Measurements from ENCODE around the gene GABRP.

Gene GABRP

DNA sequence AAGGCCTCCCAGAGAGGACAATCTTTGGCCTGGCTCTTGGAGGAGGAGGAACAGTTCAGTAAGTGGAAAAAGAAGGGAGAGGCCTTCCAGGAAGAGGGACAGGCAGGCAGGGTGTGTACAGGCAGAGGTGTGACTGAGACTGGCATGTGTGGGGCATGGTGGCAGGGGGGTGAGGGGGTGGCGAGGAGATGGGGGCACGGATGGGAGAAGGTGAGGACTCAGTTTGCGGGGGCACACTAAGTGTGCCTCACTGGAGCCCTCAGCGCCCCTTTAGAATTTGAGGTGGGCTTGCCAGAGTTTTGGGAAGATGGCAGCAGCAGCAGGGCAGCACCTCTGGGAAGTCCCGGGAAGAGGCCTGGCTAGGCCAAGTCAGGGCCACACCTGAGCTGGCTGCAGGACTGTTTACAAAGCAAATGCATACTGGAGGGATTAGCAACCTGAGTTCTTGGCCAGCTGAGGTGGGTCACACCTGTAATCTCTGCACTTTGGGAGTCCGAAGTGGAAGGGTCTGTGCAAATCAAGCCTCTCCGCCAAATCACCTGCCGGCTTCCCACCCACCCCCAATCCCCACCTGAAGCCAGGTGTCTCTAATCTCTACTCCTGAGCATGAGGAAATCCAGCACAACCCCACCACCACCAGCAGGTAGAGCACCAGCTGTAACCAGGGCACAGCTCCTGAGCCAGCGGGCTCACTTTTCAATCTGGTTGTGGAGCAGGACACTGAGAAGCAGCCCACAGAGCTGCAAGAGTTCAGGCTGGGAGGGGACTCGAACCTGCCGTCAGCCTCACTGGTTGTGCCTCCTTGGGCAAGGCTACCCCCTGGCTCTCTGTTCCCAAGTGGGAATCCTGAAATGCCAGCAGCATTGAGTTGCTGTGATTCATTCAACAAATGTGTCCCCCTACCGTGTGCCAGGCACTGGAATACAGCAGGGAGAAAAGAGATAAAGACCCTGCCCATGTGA lies 10.2 kb upstream of the GABRP start:
- Histone ChIP-seq H3K27me3 (replicated peaks; ENCODE audit: control insufficient read depth, insufficient read depth, low read length) (peaks cover 42% of the 10 kb centered on the region), H3K36me3 (ENCODE audit: control insufficient read depth, insufficient read depth, low read length, severe bottlenecking) (no peaks in the 10 kb centered on the region), H3K9ac (ENCODE audit: low read length) (no peak overlapping the region), H3K9me3 (ENCODE audit: control insufficient read depth, low read length) (no peaks in the 10 kb centered on the region), H3K4me3 (ENCODE audit: low read length) (no peak overlapping the region), H3K4me1 (ENCODE audit: control insufficient read depth, insufficient read depth, low read length) (no peaks in the 10 kb centered on the region)
- no peak for DNase-seq (ENCODE audit: low read depth)

GRCh38 chr5:170774831-170775230 lies 8.7 kb upstream of the GABRP start:
- Histone ChIP-seq H3K4me3 (ENCODE audit: low read length) (no peak overlapping the region), H3K36me3 (ENCODE audit: control insufficient read depth, insufficient read depth, low read length, severe bottlenecking) (no peaks in the 10 kb centered on the region), H3K27me3 (replicated peaks; ENCODE audit: control insufficient read depth, insufficient read depth, low read length) (peaks cover 33% of the 10 kb centered on the region), H3K9ac (ENCODE audit: low read length) (no peak overlapping the region), H3K4me1 (ENCODE audit: control insufficient read depth, insufficient read depth, low read length) (no peaks in the 10 kb centered on the region), H3K9me3 (ENCODE audit: control insufficient read depth, low read length) (no peaks in the 10 kb centered on the region)
- no peak for DNase-seq (ENCODE audit: low read depth)

- Histone ChIP-seq H3K9ac (ENCODE audit: low read length) (no peak overlapping the region), H3K27me3 (replicated peaks; ENCODE audit: control insufficient read depth, insufficient read depth, low read length) (peaks cover 24% of the 10 kb centered on the region), H3K4me1 (ENCODE audit: control insufficient read depth, insufficient read depth, low read length) (no peaks in the 10 kb centered on the region), H3K4me3 (ENCODE audit: low read length) (no peak overlapping the region), H3K36me3 (ENCODE audit: control insufficient read depth, insufficient read depth, low read length, severe bottlenecking) (no peaks in the 10 kb centered on the region), H3K9me3 (ENCODE audit: control insufficient read depth, low read length) (no peaks in the 10 kb centered on the region)
- DNase-seq (ENCODE audit: low read depth): no peak
These were observed 1.6 kb upstream of the GABRP start for GRCh38 chr5:170781946-170782345.

DNA sequence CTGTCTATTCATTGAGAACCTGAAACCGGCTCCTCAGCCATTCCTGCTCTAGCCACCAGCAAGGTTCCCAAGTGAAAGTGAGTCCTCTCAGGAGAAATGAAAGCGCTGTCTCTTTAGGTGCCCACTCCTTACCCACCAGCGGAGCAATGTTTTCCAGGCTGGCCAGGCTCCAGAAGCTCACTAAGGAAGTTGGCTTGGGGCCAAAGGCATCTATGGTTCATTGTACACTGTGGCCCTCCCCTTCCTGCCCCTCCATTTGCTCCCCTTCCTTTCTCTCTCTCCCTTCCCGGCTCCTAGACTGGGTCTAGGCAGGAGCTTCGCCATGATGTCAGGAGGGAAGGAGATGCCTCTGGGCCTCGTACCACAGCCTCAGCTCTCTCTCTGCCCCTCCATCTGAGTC lies 1.1 kb upstream of the GABRP start:
- no peak for DNase-seq (ENCODE audit: low read depth)
- no peak overlapping the region for H3K4me3 ChIP-seq (ENCODE audit: low read length)
- H3K4me1 ChIP-seq (ENCODE audit: control insufficient read depth, insufficient read depth, low read length): no peaks in the 10 kb centered on the region
- no peaks in the 10 kb centered on the region for H3K9me3 ChIP-seq (ENCODE audit: control insufficient read depth, low read length)
- H3K27me3 ChIP-seq (replicated peaks; ENCODE audit: control insufficient read depth, insufficient read depth, low read length): peaks cover 24% of the 10 kb centered on the region
- H3K9ac ChIP-seq (ENCODE audit: low read length): no peak overlapping the region
- H3K36me3 ChIP-seq (ENCODE audit: control insufficient read depth, insufficient read depth, low read length, severe bottlenecking): no peaks in the 10 kb centered on the region

GRCh38 chr5:170785416-170785815 lies 1.9 kb downstream of the GABRP start:
- Histone ChIP-seq H3K4me1 (ENCODE audit: control insufficient read depth, insufficient read depth, low read length) (no peaks in the 10 kb centered on the region), H3K9ac (ENCODE audit: low read length) (no peak overlapping the region), H3K27me3 (replicated peaks; ENCODE audit: control insufficient read depth, insufficient read depth, low read length) (peaks cover 32% of the 10 kb centered on the region), H3K9me3 (ENCODE audit: control insufficient read depth, low read length) (no peaks in the 10 kb centered on the region), H3K36me3 (ENCODE audit: control insufficient read depth, insufficient read depth, low read length, severe bottlenecking) (no peaks in the 10 kb centered on the region), H3K4me3 (ENCODE audit: low read length) (no peak overlapping the region)
- DNase-seq (ENCODE audit: low read depth): no peak

GRCh38 chr5:170787216-170787615 lies 3.7 kb downstream of the GABRP start:
- H3K27me3 ChIP-seq (replicated peaks; ENCODE audit: control insufficient read depth, insufficient read depth, low read length): peaks cover 32% of the 10 kb centered on the region

DNA sequence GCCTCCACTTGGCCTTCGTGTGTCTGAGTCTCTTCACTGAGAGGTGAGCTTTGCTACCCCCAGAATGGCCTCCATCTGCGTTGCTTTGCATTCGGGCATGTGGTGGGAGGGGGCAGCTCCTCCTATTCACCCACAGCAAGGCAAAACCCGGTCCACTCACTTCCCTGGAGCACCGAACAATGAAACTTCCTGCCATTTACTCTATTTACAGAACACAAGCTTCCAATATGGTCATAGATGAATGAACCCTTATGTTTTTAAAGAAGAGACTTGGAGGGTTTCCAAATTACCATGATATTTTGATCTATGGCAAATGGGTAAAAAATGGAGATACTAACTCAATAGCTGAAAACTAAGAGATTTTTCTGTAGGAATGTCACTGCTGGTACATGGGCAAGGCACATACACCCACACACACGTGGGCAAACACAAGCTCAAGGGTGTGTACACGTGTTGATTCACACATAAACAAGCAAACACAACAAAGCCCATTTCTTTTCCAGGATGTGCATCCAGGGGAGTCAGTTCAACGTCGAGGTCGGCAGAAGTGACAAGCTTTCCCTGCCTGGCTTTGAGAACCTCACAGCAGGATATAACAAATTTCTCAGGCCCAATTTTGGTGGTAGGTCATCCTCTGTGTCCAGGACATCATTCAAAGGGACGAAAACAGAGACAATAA lies 5.2 kb downstream of the GABRP start:
- Histone ChIP-seq H3K4me1 (ENCODE audit: control insufficient read depth, insufficient read depth, low read length) (no peaks in the 10 kb centered on the region), H3K9ac (ENCODE audit: low read length) (no peak overlapping the region), H3K9me3 (ENCODE audit: control insufficient read depth, low read length) (no peaks in the 10 kb centered on the region), H3K27me3 (replicated peaks; ENCODE audit: control insufficient read depth, insufficient read depth, low read length) (peaks cover 25% of the 10 kb centered on the region), H3K36me3 (ENCODE audit: control insufficient read depth, insufficient read depth, low read length, severe bottlenecking) (no peaks in the 10 kb centered on the region), H3K4me3 (ENCODE audit: low read length) (no peak overlapping the region)
- no peak for DNase-seq (ENCODE audit: low read depth)

More at GRCh38 chr5:170787216-170787615, 3.7 kb downstream of the GABRP start:
- Histone ChIP-seq H3K4me3 (ENCODE audit: low read length) (no peak overlapping the region), H3K9me3 (ENCODE audit: control insufficient read depth, low read length) (no peaks in the 10 kb centered on the region), H3K9ac (ENCODE audit: low read length) (no peak overlapping the region), H3K36me3 (ENCODE audit: control insufficient read depth, insufficient read depth, low read length, severe bottlenecking) (no peaks in the 10 kb centered on the region), H3K4me1 (ENCODE audit: control insufficient read depth, insufficient read depth, low read length) (no peaks in the 10 kb centered on the region)
- DNase-seq (ENCODE audit: low read depth): no peak

DNA sequence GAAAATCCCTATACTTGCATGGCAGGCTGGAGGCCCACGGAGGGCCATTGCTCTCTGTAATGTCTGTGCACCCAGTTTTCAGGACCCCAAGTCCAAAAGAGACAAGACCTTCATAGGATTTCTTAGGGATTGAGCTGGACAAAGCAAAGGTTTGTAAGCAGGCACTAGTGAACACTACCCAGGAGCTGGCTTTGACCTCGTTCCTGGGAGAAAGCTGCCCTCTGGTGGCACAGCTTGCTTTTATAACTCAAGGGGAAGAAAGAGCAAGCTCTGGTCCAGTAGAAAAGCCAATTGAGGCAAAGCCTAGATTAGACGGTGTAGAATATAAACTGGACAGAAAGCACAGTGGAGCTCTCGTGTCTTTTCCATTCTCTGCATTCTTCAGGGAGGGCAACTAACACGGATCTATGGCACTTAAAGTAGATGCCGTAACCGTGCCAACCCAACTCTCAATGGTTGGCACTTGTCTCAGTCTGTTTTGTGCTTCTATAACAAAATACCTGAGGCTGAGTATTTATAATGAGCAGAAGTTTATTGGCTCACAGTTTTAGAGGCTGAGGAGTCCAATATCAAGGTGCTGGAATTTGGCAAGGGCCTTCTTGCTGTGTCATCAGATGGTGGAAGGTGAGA lies 7.9 kb downstream of the GABRP start:
- H3K4me1 ChIP-seq (ENCODE audit: control insufficient read depth, insufficient read depth, low read length): no peaks in the 10 kb centered on the region
- H3K9me3 ChIP-seq (ENCODE audit: control insufficient read depth, low read length): no peaks in the 10 kb centered on the region
- no peak overlapping the region for H3K9ac ChIP-seq (ENCODE audit: low read length)
- peaks cover 35% of the 10 kb centered on the region for H3K27me3 ChIP-seq (replicated peaks; ENCODE audit: control insufficient read depth, insufficient read depth, low read length)
- H3K4me3 ChIP-seq (ENCODE audit: low read length): no peak overlapping the region
- H3K36me3 ChIP-seq (ENCODE audit: control insufficient read depth, insufficient read depth, low read length, severe bottlenecking): no peaks in the 10 kb centered on the region
- peak; percentile 87 for DNase-seq (ENCODE audit: low read depth)

DNA sequence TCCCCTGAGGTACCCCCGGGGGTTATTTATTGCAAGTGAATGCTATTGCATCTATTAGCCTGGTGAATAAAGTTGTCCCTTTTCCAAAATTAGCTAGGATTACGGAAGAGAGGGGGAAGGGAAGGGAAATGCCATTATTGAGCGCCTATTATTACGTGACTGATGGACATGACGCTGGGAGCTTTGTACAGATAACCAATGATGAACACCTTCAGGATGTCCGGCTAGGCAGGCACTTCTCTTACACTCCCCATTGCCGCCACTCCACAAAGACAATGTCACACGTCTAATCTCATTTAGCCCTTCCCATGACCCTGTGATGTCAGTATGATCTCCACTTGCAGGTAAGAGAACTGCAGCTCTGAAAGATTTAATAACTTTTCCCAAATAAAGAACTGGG lies 9.4 kb downstream of the GABRP start:
- no peak overlapping the region for H3K9ac ChIP-seq (ENCODE audit: low read length)

DNA sequence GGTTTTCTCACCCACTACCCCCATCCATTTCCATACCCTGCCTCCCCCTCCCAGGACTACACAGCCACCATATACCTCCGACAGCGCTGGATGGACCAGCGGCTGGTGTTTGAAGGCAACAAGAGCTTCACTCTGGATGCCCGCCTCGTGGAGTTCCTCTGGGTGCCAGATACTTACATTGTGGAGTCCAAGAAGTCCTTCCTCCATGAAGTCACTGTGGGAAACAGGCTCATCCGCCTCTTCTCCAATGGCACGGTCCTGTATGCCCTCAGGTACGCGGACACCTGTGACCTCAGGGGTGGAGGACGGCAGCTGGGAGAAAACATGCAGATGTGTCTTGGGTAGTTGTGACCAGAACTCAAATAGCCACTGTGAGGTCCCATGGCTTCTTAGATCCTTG lies 11.6 kb downstream of the GABRP start:
- no peak for DNase-seq (ENCODE audit: low read depth)
- no peak overlapping the region for H3K9ac ChIP-seq (ENCODE audit: low read length)
- H3K36me3 ChIP-seq (ENCODE audit: control insufficient read depth, insufficient read depth, low read length, severe bottlenecking): no peaks in the 10 kb centered on the region
- H3K9me3 ChIP-seq (ENCODE audit: control insufficient read depth, low read length): no peaks in the 10 kb centered on the region
- H3K4me3 ChIP-seq (ENCODE audit: low read length): no peak overlapping the region
- H3K4me1 ChIP-seq (ENCODE audit: control insufficient read depth, insufficient read depth, low read length): no peaks in the 10 kb centered on the region
- peaks cover 24% of the 10 kb centered on the region for H3K27me3 ChIP-seq (replicated peaks; ENCODE audit: control insufficient read depth, insufficient read depth, low read length)

More for the DNA sequence above, 9.4 kb downstream of the GABRP start:
- Histone ChIP-seq H3K9me3 (ENCODE audit: control insufficient read depth, low read length) (no peaks in the 10 kb centered on the region), H3K36me3 (ENCODE audit: control insufficient read depth, insufficient read depth, low read length, severe bottlenecking) (no peaks in the 10 kb centered on the region), H3K4me1 (ENCODE audit: control insufficient read depth, insufficient read depth, low read length) (no peaks in the 10 kb centered on the region), H3K27me3 (replicated peaks; ENCODE audit: control insufficient read depth, insufficient read depth, low read length) (peaks cover 35% of the 10 kb centered on the region), H3K4me3 (ENCODE audit: low read length) (no peak overlapping the region)
- no peak for DNase-seq (ENCODE audit: low read depth)

DNA sequence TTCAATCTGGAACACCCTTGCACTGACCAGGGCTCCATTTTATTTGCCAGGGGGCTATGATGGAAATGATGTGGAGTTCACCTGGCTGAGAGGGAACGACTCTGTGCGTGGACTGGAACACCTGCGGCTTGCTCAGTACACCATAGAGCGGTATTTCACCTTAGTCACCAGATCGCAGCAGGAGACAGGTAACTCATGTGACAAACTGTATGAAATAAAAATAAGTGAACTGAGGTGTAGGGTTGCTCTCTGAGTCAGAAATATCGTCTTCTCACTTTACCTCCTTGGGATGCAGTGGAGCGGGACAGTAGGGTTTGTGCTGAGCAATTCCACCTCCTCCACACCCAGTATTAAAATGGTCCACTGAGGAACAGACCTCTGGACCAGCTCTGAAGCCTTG lies 22.1 kb downstream of the GABRP start:
- H3K4me1 ChIP-seq (ENCODE audit: control insufficient read depth, insufficient read depth, low read length): no peaks in the 10 kb centered on the region
- peaks cover 26% of the 10 kb centered on the region for H3K27me3 ChIP-seq (replicated peaks; ENCODE audit: control insufficient read depth, insufficient read depth, low read length)
- no peak for DNase-seq (ENCODE audit: low read depth)
- no peaks in the 10 kb centered on the region for H3K9me3 ChIP-seq (ENCODE audit: control insufficient read depth, low read length)
- H3K36me3 ChIP-seq (ENCODE audit: control insufficient read depth, insufficient read depth, low read length, severe bottlenecking): no peaks in the 10 kb centered on the region
- no peak overlapping the region for H3K4me3 ChIP-seq (ENCODE audit: low read length)
- no peak overlapping the region for H3K9ac ChIP-seq (ENCODE audit: low read length)

Data from adipocyte (in vitro differentiated cells).